GM12864 (cell line): ENCODE data around the gene TCIRG1.

Experiments
- DNase-seq: peaks from one replicate; pipeline ENCODE4 v3.0.0-alpha.2; 2011; ENCODE audit warnings: low read depth
- H3K4me3 ChIP-seq: 2 replicates; pipeline ENCODE4 v1.5.1; 2011; ENCODE audit warnings: mild to moderate bottlenecking, low read depth, low read length, control low read depth
- TF ChIP-seq, protein P1 (sequence below): IDR thresholded peaks from 2 replicates; pipeline ENCODE4 v1.5.1; 2011; ENCODE audit warnings: low read depth, mild to moderate bottlenecking, moderate library complexity, low read length, control low read depth, inconsistent platforms; ENCODE audit errors: missing control alignments

The TCIRG1 gene

DNA sequence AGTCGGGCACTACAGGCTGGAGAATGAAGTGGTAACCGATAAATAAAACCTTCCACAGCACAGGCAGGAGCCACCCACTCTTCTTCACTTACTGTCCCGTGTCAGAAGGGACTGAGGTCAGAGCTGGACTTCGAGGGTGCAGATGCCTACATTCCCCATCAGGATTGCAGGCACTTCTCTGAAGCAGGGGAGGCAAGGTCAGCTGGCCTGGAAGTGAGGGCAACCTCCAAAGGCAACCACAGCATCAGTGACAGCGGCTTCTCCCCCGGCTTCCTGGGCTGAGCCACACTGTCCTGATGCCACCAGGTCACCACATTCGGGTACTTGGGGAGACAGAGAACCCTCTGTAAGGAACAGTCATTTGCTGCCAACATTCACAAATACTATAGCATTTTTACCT is 22.7 kb downstream of the TCIRG1 start:
- TF ChIP-seq, protein P1, sequence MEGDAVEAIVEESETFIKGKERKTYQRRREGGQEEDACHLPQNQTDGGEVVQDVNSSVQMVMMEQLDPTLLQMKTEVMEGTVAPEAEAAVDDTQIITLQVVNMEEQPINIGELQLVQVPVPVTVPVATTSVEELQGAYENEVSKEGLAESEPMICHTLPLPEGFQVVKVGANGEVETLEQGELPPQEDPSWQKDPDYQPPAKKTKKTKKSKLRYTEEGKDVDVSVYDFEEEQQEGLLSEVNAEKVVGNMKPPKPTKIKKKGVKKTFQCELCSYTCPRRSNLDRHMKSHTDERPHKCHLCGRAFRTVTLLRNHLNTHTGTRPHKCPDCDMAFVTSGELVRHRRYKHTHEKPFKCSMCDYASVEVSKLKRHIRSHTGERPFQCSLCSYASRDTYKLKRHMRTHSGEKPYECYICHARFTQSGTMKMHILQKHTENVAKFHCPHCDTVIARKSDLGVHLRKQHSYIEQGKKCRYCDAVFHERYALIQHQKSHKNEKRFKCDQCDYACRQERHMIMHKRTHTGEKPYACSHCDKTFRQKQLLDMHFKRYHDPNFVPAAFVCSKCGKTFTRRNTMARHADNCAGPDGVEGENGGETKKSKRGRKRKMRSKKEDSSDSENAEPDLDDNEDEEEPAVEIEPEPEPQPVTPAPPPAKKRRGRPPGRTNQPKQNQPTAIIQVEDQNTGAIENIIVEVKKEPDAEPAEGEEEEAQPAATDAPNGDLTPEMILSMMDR, result no peak
- no peak for DNase-seq
- H3K4me3 ChIP-seq, result no peak overlapping the region

DNA sequence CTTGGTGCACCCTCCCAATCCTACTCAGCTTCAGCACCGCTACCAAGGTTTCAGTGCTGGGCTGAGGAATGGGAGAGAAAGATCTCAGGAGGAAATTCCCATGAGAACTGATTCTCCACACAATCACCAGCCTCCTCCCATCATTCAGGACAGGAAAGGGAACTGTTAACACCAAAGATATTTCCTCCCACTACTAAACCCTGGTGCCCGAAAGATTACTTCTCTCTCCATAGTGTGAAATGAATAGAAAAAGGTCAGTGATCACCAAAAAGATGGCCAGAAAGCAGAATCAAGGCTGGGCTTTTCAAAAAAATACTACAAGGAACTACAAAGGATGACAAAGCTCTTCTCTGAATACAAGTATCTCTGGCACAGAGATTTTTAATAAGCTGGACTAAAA is 26.1 kb downstream of the TCIRG1 start:
- no peak for DNase-seq
- TF ChIP-seq, protein P1, result no peak
- no peak overlapping the region for H3K4me3 ChIP-seq

DNA sequence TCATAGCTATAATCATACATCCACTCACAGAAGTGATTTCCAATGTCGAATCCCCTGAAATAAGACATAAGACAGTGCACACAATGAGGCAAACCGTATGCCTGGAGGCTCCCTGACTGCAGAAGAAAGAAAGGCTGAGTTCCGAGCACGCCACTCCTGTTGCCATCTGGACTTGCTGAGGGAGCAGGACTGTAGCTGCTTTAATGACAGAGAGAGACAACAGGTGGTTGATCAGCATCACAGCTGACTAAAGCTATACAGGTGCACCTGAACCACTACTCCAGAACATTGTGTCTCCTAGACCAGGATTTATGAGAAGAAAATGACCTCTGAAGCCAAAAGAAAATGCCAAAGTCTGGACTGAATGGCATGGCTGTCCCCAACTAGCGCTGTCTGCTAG is 27.0 kb downstream of the TCIRG1 start:
- TF ChIP-seq, protein P1, result no peak
- no peak for DNase-seq
- H3K4me3 ChIP-seq, result no peak overlapping the region

DNA sequence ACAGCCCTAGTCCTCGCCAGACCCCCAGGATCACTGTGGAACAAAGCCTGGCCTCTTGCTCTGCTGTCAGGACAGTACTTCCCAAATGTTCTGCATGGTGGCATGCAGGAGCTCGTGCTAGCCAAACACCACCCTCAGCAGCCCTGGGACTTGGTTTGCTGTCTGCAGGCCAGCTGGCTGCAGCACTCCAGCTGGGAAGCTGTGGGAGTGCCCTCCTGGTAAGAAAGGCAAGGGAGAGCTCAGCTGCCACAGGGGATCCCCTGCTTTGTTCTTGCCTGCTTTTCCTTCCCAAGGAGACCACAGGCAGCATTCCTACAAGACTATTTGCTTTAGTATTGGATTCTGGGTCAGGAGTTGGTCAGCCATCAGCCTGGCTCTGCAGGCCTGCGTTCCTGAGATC is 27.9 kb downstream of the TCIRG1 start:
- TF ChIP-seq, protein P1, result no peak
- H3K4me3 ChIP-seq, result no peak overlapping the region
- no peak for DNase-seq

DNA sequence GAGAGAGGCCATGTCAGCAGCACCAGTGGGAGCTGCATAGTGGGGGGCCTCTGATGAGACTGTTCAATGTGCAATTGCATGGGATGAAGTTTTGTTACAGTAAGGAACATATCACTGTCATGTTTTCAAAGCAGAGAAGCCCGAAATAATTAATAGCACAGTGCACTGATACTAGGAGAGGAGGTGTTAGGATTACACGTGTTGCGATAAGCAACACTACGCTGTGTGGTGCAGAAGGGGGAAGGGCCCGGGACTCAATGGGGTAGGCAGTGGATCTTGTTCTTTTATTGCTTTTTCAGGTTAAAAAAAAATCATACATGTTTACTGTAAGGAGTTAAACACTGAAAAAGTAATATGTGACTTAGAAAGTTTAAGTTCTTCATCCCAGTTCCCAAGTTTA is 29.2 kb downstream of the TCIRG1 start:
- no peak overlapping the region for H3K4me3 ChIP-seq
- TF ChIP-seq, protein P1, result no peak
- DNase-seq, result no peak

DNA sequence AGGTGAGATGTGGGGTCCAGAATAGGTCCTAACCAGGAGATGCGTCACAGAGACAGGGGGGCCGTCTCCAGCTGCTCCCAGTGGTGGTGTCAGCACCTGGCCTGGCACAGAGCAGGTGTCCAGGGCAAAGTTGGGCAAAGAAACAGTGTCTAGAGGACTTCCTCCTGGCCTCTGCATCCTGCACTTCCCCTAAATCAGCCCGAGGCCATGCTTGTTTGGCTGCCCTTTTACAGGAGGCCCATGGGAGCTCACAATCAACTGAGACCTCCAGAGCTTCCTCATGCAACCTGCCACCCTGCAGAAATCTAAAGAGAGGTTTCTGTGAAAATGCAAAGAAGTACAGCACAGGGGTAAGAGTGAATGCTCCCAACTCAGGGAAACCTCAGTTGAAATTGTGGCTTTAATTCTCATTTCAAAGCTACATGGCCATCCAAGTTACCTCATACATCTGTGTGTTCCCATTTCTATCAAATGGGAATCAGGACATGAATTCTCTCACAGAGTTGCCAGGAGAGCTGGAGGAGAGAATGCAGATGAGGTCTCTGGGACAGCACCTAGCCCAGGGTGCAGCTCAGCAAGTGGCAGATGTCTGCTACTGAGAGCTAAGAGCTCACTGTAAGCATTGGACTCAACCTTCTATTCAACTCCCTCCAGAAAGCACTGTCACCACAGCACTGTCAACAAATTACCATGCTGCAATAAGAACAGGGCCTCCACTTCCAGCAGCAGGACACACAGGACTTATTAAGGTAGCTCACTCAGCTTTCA is 32.6 kb downstream of the TCIRG1 start:
- TF ChIP-seq, protein P1, result no peak
- no peak for DNase-seq
- no peak overlapping the region for H3K4me3 ChIP-seq
